Karpas-422 (cell line): ENCODE data around the gene RAPSN. TPM values are rescaled to one million over a fixed set of nuclear protein-coding genes. Genes with fewer than 3 reads are reported as not detected.
A peak's percentile ranks its signal among the peaks of the same experiment; 100 is the strongest.

Source experiments
- DNase-seq: peaks from one replicate; pipeline ENCODE4 v3.0.0-alpha.2; 2015
- H2AFZ ChIP-seq: fragments of 200-600 bp; sonication (generic); 2 replicates; pipeline ENCODE4 v1.6.1; 2014; ENCODE audit warnings: antibody characterized with exemption, low read length, mixed read lengths
- H3K27ac ChIP-seq: fragments of 200-600 bp; sonication (generic); 2 replicates; pipeline ENCODE4 v1.5.1; 2014; ENCODE audit warnings: mild to moderate bottlenecking, low read length, moderate library complexity
- H3K27me3 ChIP-seq: fragments of 200-600 bp; sonication (generic); 2 replicates; pipeline ENCODE4 v1.6.1; 2014; ENCODE audit warnings: low read length, mixed read lengths
- H3K36me3 ChIP-seq: fragments of 200-600 bp; sonication (generic); 2 replicates; pipeline ENCODE4 v1.6.1; 2014; ENCODE audit warnings: low read length, mixed read lengths; ENCODE audit not compliant: insufficient read depth
- H3K4me1 ChIP-seq: fragments of 200-600 bp; sonication (generic); 2 replicates; pipeline ENCODE4 v1.6.1; 2014; ENCODE audit warnings: mild to moderate bottlenecking, low read length, mixed read lengths
- H3K4me2 ChIP-seq: fragments of 200-600 bp; sonication (generic); 2 replicates; pipeline ENCODE4 v1.6.1; 2014; ENCODE audit warnings: low read length, low read depth, mild to moderate bottlenecking; ENCODE audit not compliant: poor library complexity, severe bottlenecking
- H3K4me3 ChIP-seq: fragments of 200-600 bp; sonication (generic); 2 replicates; pipeline ENCODE4 v1.5.1; 2014; ENCODE audit warnings: mild to moderate bottlenecking, antibody characterized with exemption, low read length, mixed read lengths
- H3K79me2 ChIP-seq: fragments of 200-600 bp; sonication (generic); 2 replicates; pipeline ENCODE4 v1.6.1; 2014; ENCODE audit warnings: mild to moderate bottlenecking, low read length, mixed read lengths
- H3K9ac ChIP-seq: fragments of 200-600 bp; sonication (generic); 2 replicates; pipeline ENCODE4 v1.6.0; 2014; ENCODE audit warnings: low read length
- H3K9me2 ChIP-seq: fragments of 200-600 bp; sonication (generic), shearing (Covaris generic); replicated peaks from 2 replicates; pipeline ENCODE4 v1.6.0; 2014; ENCODE audit warnings: mild to moderate bottlenecking, low read length, moderate library complexity; ENCODE audit not compliant: insufficient read depth
- H3K9me3 ChIP-seq: fragments of 300-700, 200-600 bp; sonication (generic); 2 replicates; pipeline ENCODE4 v1.6.1; 2014; ENCODE audit warnings: low read length, mixed read lengths
- H4K20me1 ChIP-seq: fragments of 200-600 bp; sonication (generic); 2 replicates; pipeline ENCODE4 v1.6.1; 2014; ENCODE audit warnings: mild to moderate bottlenecking, antibody characterized with exemption, low read length, low read depth; ENCODE audit not compliant: insufficient read depth
- total RNA-seq: library from RNA; depleted of rRNA; stranded (reverse); fragments of >200 nt; shearing (Covaris generic); gene quantifications from 2 replicates; pipeline ENCODE4 v1.2.3, GENCODE V29; 2014; ENCODE audit warnings: low replicate concordance

The RAPSN gene
- total RNA-seq, 1 experiment from 2014 or later, result 0.52 TPM

DNA sequence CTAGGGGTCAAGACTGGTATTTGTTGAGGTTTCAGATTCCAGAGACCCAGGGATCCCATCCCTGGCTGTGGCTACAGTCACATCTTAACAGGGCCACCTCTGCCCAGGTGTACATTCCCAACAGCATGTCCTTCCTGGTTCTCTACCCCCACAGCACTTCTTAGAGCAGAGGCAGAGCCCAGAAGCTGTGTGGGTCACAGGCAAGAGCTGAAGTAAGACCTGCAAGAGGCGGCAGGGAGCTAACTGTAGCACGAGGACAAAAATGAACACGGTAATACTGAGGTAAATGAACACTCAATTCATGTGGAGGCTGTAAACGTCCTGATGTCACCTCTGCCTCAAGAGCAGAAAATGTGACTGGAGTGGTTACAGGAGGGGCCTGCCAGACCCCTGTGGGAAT is 21.7 kb upstream of the RAPSN start:
- Histone ChIP-seq H3K4me1 (peaks cover 38% of the 10 kb centered on the region), H3K4me3 (no peak overlapping the region), H3K9me2 (no peaks in the 10 kb centered on the region), H3K9me3 (no peaks in the 10 kb centered on the region), H4K20me1 (no peaks in the 10 kb centered on the region; the same call in 1 of the 2 replicates), H3K9ac (no peak overlapping the region), H3K79me2 (peaks cover 76% of the 10 kb centered on the region), H2AFZ (no peak overlapping the region), H3K36me3 (peaks cover 51% of the 10 kb centered on the region), H3K4me2 (no peak overlapping the region), H3K27ac (no peak overlapping the region), H3K27me3 (no peaks in the 10 kb centered on the region)
- no peak for DNase-seq

DNA sequence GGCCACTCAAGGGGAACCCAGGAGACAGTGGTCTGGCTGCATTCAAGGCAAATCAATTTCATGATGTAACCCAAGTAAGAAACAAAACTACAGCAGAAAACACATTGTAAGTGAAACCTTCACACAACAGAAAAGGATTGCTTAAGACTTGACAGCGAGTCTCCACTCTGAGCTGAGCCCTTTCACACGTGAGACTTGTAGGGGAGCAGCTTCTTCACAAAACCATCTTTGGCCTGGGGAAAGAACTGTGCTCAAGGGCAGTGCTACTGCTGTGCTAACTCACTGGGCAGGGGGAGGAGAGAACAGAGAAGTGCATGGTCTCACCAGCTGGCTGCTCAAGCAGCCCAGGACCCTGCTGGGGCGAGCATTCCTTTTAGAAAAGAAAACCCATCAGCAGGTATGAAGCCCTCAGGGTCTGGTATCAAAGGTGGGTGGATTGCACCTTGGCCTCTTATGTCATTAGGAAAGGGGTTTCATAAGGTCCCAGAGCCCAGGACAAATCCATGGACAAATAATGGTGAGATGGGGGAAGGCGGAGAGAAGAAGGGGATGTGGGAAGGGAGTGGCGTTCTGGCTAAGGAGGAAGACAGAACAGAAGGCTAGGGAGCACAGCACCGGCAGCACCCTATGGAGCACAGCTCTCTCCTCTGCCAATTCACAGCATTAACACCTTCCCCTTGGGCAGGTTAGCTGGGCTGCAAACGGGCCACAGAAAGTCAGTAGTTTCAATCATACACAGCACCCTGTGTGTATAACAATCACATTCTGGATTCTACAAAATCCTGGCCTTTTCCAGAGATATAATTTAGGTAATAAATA is 20.6 kb upstream of the RAPSN start:
- Histone ChIP-seq H3K4me2 (no peak overlapping the region), H3K27me3 (no peaks in the 10 kb centered on the region)

DNA sequence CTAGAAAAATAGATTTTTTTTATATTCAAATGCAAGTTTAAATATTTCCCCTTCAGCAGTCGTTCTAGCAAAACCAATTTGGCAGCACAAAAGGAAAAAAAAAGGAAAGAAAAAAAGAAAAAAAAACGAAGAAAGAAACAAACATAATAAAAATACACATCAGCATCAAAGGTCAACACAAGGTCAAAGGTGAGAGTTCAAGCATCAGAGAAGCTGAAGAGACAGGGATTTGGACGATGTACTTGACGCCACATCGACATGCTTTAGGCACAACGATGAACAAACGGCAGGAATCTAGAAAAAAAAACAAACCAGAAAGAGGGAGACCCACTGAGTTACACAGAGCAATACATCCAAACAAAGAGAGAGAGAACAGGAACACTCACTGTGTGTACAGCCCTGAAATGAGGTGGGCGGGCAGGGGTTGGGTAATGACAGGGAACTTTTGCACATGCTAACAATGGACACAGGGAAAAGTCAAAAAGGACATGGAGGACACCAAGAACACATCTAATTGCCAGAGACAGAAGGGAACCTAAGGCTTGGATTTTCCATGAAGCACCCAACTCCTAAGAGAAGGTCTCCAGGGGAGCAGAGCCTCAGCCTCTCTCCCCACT is 19.8 kb upstream of the RAPSN start:
- H3K4me2 ChIP-seq, result no peak overlapping the region
- no peaks in the 10 kb centered on the region for H3K9me3 ChIP-seq
- H3K27me3 ChIP-seq, result no peaks in the 10 kb centered on the region
- DNase-seq, result no peak
- H3K9ac ChIP-seq, result no peak overlapping the region
- H2AFZ ChIP-seq, result no peak overlapping the region
- peaks cover 81% of the 10 kb centered on the region for H3K79me2 ChIP-seq
- peaks cover 57% of the 10 kb centered on the region for H3K4me1 ChIP-seq
- peaks cover 45% of the 10 kb centered on the region; the same call in 1 of the 2 replicates for H3K36me3 ChIP-seq
- H3K4me3 ChIP-seq, result no peak overlapping the region
- 0 out of 2 replicates have a peak overlapping the region, but pooled peaks have one; percentile 36 for H3K27ac ChIP-seq
- no peaks in the 10 kb centered on the region for H3K9me2 ChIP-seq
- H4K20me1 ChIP-seq, result no peaks in the 10 kb centered on the region; the same call in none of the 2 replicates

More for the DNA sequence above, 20.6 kb upstream of the RAPSN start:
- Histone ChIP-seq H3K79me2 (peaks cover 77% of the 10 kb centered on the region), H3K4me1 (peaks cover 49% of the 10 kb centered on the region), H4K20me1 (no peaks in the 10 kb centered on the region; the same call in none of the 2 replicates), H3K4me3 (no peak overlapping the region), H2AFZ (no peak overlapping the region), H3K36me3 (peaks cover 46% of the 10 kb centered on the region), H3K9me2 (no peaks in the 10 kb centered on the region), H3K9me3 (no peaks in the 10 kb centered on the region), H3K9ac (no peak overlapping the region), H3K27ac (peak overlapping the region; percentile 36; the same call in 1 of the 2 replicates)
- no peak for DNase-seq

DNA sequence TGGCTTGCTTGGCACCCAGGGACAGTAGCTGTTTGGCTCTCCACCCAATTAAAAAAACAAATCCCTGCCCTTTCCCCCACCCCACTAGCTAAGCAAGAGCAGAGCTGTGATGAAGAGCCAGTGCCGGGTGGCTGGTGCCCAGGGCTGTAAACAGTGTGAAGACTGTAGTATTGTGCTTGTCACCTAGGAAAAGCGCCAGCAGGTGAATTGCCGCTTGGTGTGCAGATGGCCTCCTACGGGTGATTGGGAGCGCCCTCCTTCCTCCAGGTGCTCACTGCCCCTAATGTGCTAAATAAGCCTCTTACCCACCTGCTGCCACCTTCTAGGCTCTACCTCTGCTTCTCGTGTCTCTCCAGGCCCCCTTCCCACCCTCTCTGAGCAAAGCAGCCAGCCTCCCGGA is 18.4 kb upstream of the RAPSN start:
- H4K20me1 ChIP-seq, result no peaks in the 10 kb centered on the region; the same call in none of the 2 replicates
- H3K9ac ChIP-seq, result no peak overlapping the region
- H3K36me3 ChIP-seq, result peaks cover 39% of the 10 kb centered on the region; the same call in 1 of the 2 replicates
- H3K4me3 ChIP-seq, result no peak overlapping the region
- no peaks in the 10 kb centered on the region for H3K9me2 ChIP-seq
- no peak for DNase-seq
- H3K27me3 ChIP-seq, result no peaks in the 10 kb centered on the region
- H2AFZ ChIP-seq, result no peak overlapping the region
- peaks cover 75% of the 10 kb centered on the region for H3K79me2 ChIP-seq
- peaks cover 57% of the 10 kb centered on the region for H3K4me1 ChIP-seq
- H3K27ac ChIP-seq, result peak overlapping the region; percentile 32; the same call in 1 of the 2 replicates
- no peak overlapping the region for H3K4me2 ChIP-seq
- no peaks in the 10 kb centered on the region for H3K9me3 ChIP-seq

GRCh38 chr11:47466701-47467250 is 17.8 kb upstream of the RAPSN start:
- Histone ChIP-seq H3K27me3 (no peaks in the 10 kb centered on the region), H3K9me2 (no peaks in the 10 kb centered on the region), H3K36me3 (peaks cover 33% of the 10 kb centered on the region; the same call in 1 of the 2 replicates), H3K4me1 (peaks cover 57% of the 10 kb centered on the region), H3K4me3 (no peak overlapping the region), H4K20me1 (no peaks in the 10 kb centered on the region; the same call in none of the 2 replicates), H3K79me2 (peaks cover 75% of the 10 kb centered on the region), H2AFZ (no peak overlapping the region), H3K9ac (no peak overlapping the region), H3K9me3 (no peaks in the 10 kb centered on the region), H3K27ac (peak overlapping the region; percentile 78; the same call in 1 of the 2 replicates), H3K4me2 (no peak overlapping the region)
- no peak for DNase-seq

- Histone ChIP-seq H3K4me1 (peaks cover 57% of the 10 kb centered on the region), H3K4me2 (peak overlapping the region; percentile 53), H3K79me2 (peaks cover 70% of the 10 kb centered on the region), H3K36me3 (peaks cover 28% of the 10 kb centered on the region; the same call in 1 of the 2 replicates), H3K9me2 (no peaks in the 10 kb centered on the region), H3K4me3 (no peak overlapping the region), H3K9me3 (no peaks in the 10 kb centered on the region), H3K27ac (peak overlapping the region; percentile 78; the same call in 1 of the 2 replicates), H3K27me3 (no peaks in the 10 kb centered on the region), H3K9ac (no peak overlapping the region), H2AFZ (no peak overlapping the region), H4K20me1 (no peaks in the 10 kb centered on the region; the same call in none of the 2 replicates)
- DNase-seq, result no peak
Observed at GRCh38 chr11:47466201-47466600, 17.3 kb upstream of the RAPSN start.

DNA sequence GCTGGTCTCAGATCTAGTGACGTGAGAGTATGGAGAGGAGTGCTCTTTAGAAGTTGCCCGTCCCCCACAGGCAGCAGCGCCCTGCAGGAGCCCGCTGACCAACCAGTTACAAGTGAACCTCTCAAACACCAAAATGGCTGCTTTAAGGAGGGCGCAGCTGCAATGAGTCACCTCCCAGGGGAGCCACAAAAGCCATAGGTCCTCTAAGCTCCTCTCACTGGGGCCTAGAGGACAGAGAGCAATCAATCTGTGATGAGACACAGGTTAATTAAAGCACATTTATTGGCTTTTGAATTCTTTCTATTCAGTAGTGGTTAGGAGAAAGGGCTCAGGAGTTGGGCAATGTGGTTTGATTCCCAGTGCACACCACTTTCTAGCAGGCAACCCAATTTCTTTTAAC is 15.5 kb upstream of the RAPSN start:
- Histone ChIP-seq H3K9me3 (no peaks in the 10 kb centered on the region), H3K36me3 (peaks cover 31% of the 10 kb centered on the region; the same call in 1 of the 2 replicates), H3K4me2 (peak overlapping the region; percentile 53), H3K9me2 (no peaks in the 10 kb centered on the region), H4K20me1 (no peaks in the 10 kb centered on the region; the same call in none of the 2 replicates), H3K79me2 (peaks cover 58% of the 10 kb centered on the region), H3K4me3 (0 out of 2 replicates have a peak overlapping the region, but pooled peaks have one; percentile 9), H3K9ac (peak overlapping the region; percentile 39; the same call in 1 of the 2 replicates), H3K4me1 (peaks cover 57% of the 10 kb centered on the region), H3K27ac (peak overlapping the region; percentile 78), H3K27me3 (no peaks in the 10 kb centered on the region), H2AFZ (no peak overlapping the region)
- DNase-seq, result peak; percentile 86

- no peaks in the 10 kb centered on the region for H3K9me2 ChIP-seq
- no peak overlapping the region for H3K4me3 ChIP-seq
- peaks cover 32% of the 10 kb centered on the region for H3K79me2 ChIP-seq
- H3K36me3 ChIP-seq, result peaks cover 9% of the 10 kb centered on the region
- no peak for DNase-seq
- H3K27ac ChIP-seq, result no peak overlapping the region
- peaks cover 31% of the 10 kb centered on the region for H3K4me1 ChIP-seq
- H3K9me3 ChIP-seq, result no peaks in the 10 kb centered on the region
- no peaks in the 10 kb centered on the region for H3K27me3 ChIP-seq
- no peak overlapping the region for H2AFZ ChIP-seq
- H3K9ac ChIP-seq, result no peak overlapping the region
- no peaks in the 10 kb centered on the region; the same call in 1 of the 2 replicates for H4K20me1 ChIP-seq
- H3K4me2 ChIP-seq, result no peak overlapping the region
Observed at GRCh38 chr11:47461876-47462275, 12.9 kb upstream of the RAPSN start.
